ENCODE results near the gene STAT5A.

GRCh38 chr17:42312035-42312284, 23.7 kb downstream of the STAT5A start:
- TF ChIP-seq ZNF169 (tag by site-specific recombination; IDR thresholded peaks at IDR 0.05) (no peak), HOXA7 (CRISPR knock-in tag; IDR thresholded peaks at IDR 0.05; ENCODE audit: borderline replicate concordance) (no peak), ZBTB26 (tag by site-specific recombination; optimal IDR thresholded peaks at IDR 0.05) (no peak), ZNF391 (tag by site-specific recombination; IDR thresholded peaks at IDR 0.05; ENCODE audit: borderline replicate concordance, low read depth) (no peak), ZNF138 (tag by site-specific recombination; IDR thresholded peaks at IDR 0.05; ENCODE audit: borderline replicate concordance) (no peak), ZNF280D (tag by site-specific recombination; IDR thresholded peaks at IDR 0.05) (no peak), ZNF791 (tag by site-specific recombination; IDR thresholded peaks at IDR 0.05) (no peak), OSR2 (tag by site-specific recombination; IDR thresholded peaks at IDR 0.05) (no peak), BCL11A (tag by site-specific recombination; IDR thresholded peaks at IDR 0.05; ENCODE audit: low read depth) (no peak), ZNF488 (tag by site-specific recombination; IDR thresholded peaks at IDR 0.05) (no peak), ATF2 (tag by site-specific recombination; IDR thresholded peaks at IDR 0.05; ENCODE audit: low read depth) (no peak), CTCF (tag by site-specific recombination; IDR thresholded peaks at IDR 0.05) (no peak), ZBTB10 (tag by site-specific recombination; IDR thresholded peaks at IDR 0.05) (no peak)
